HEK293T (cell line): Measurements from ENCODE around the gene MYBPH.

ENCODE experiments used
- ARNT ChIP-seq: fragments of 450-650 bp; IDR thresholded peaks from 2 replicates; pipeline ENCODE4 v1.6.1; 2017; ENCODE audit warnings: mild to moderate bottlenecking
- BHLHE40 ChIP-seq: fragments of 450-650 bp; IDR thresholded peaks from 2 replicates; pipeline ENCODE4 v1.6.1; 2016; ENCODE audit warnings: mild to moderate bottlenecking, moderate library complexity, borderline replicate concordance
- ELF4 ChIP-seq: fragments of 450-650 bp; IDR thresholded peaks from 2 replicates; pipeline ENCODE4 v1.6.1; 2017; ENCODE audit warnings: antibody characterized with exemption
- FOXK2 ChIP-seq: fragments of 450-650 bp; IDR thresholded peaks from 2 replicates; pipeline ENCODE4 v1.6.1; 2016; ENCODE audit warnings: mild to moderate bottlenecking
- L3MBTL2 ChIP-seq: fragments of 450-650 bp; conservative IDR thresholded peaks from 2 replicates; pipeline ENCODE4 v1.6.1; 2016; ENCODE audit warnings: mild to moderate bottlenecking
- LEF1 ChIP-seq: fragments of 450-650 bp; IDR thresholded peaks from 2 replicates; pipeline ENCODE4 v1.6.1; 2017; ENCODE audit warnings: mild to moderate bottlenecking, borderline replicate concordance
- NFRKB ChIP-seq: fragments of 450-650 bp; IDR thresholded peaks from 2 replicates; pipeline ENCODE4 v1.6.1; 2016; ENCODE audit warnings: mild to moderate bottlenecking, moderate library complexity
- SUZ12 ChIP-seq: fragments of 450-650 bp; IDR thresholded peaks from 2 replicates; pipeline ENCODE4 v1.6.1; 2016; ENCODE audit warnings: mild to moderate bottlenecking
- TARDBP ChIP-seq: fragments of 450-650 bp; IDR thresholded peaks from 2 replicates; pipeline ENCODE4 v1.6.1; 2016

DNA sequence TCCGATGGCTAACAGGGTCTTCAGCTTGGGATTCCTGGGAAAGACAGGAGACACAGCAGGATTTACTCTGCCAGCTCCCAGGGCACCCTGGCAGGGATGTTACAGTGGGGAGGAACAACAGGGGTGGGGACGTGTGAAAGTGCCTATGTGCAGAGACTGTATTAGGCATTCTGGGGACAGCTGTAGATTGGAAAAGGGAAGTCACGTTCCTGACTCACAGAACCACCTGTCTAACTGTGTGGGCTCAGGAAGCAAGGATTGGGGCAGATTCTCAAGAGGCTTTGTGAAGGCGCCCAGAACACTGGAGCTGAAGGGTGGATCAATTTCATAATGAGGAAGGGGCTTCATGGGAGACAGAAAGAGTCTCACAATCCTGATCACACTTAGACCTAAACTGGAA lies 49.4 kb upstream of the MYBPH start:
- TF ChIP-seq FOXK2 (no peak), TARDBP (no peak), ARNT (no peak), LEF1 (no peak), ELF4 (no peak), SUZ12 (no peak), BHLHE40 (no peak), NFRKB (no peak), L3MBTL2 (no peak)
